NOMO-1 (cell line): ENCODE data around the gene NPL.

ENCODE experiments used
- DNase-seq, 2 experiments: peaks; one replicate each; lab custom pipeline; 2025; ENCODE audit not compliant: unreplicated experiment in 2 of 2; lab: John Stamatoyannopoulos, UW

Gene NPL

GRCh38 chr1:182777386-182777785 is 12.2 kb upstream of the NPL start:
- no peak for DNase-seq

GRCh38 chr1:182778862-182779261 is 10.7 kb upstream of the NPL start:
- DNase-seq = no peak

GRCh38 chr1:182779530-182779929 is 10.0 kb upstream of the NPL start:
- no peak for DNase-seq

- DNase-seq = peak; percentile 58 to 69
Measured at GRCh38 chr1:182781841-182782586, 7.6 kb upstream of the NPL start.

- no peak for DNase-seq
Measured at GRCh38 chr1:182782587-182782913, 7.0 kb upstream of the NPL start.

GRCh38 chr1:182783068-182783467 is 6.5 kb upstream of the NPL start:
- no peak for DNase-seq

GRCh38 chr1:182784556-182785171 is 4.9 kb upstream of the NPL start:
- DNase-seq = peak in 1 of 2 experiments; percentile 58

- DNase-seq = no peak
Measured at GRCh38 chr1:182785181-182785580, 4.4 kb upstream of the NPL start.

GRCh38 chr1:182786223-182786994 is 3.2 kb upstream of the NPL start:
- DNase-seq = peak; percentile 41 to 62

- no peak for DNase-seq
Measured at GRCh38 chr1:182786995-182787324, 2.6 kb upstream of the NPL start.

- no peak for DNase-seq
Measured at GRCh38 chr1:182791281-182792179, 2.0 kb downstream of the NPL start.

GRCh38 chr1:182794091-182794490 is 4.5 kb downstream of the NPL start:
- no peak for DNase-seq

- peak in 1 of 2 experiments; percentile 11 for DNase-seq
Measured at GRCh38 chr1:182794676-182795201, 5.2 kb downstream of the NPL start.

- peak; percentile 79 to 98 for DNase-seq
Measured at GRCh38 chr1:182795563-182796228, 6.1 kb downstream of the NPL start.

- DNase-seq = no peak
Measured at GRCh38 chr1:182802006-182802803, 12.6 kb downstream of the NPL start.

- DNase-seq = no peak
Measured at GRCh38 chr1:182803846-182804245, 14.3 kb downstream of the NPL start.

GRCh38 chr1:182806015-182806678 is 16.6 kb downstream of the NPL start:
- DNase-seq = no peak

- no peak for DNase-seq
Measured at GRCh38 chr1:182807907-182808306, 18.3 kb downstream of the NPL start.
